HEK293 (cell line): ENCODE measurements around the gene PGM1.

Experiments
- CTCF ChIA-PET: fragments of 350-600 bp; formaldehyde crosslinking; extraction: SDS; loops from one replicate; lab custom pipeline; 2021; ENCODE audit warnings: antibody characterized with exemption; lab: Yijun Ruan, JAX
- POLR2A ChIA-PET: fragments of 300-600 bp; formaldehyde crosslinking; extraction: SDS; loops from one replicate; lab custom pipeline; 2020; ENCODE audit warnings: antibody characterized with exemption, inconsistent platforms; lab: Yijun Ruan, JAX
- H3K27ac ChIP-seq: fragments of 200-500 bp; sonication (Bioruptor generic); 2 replicates; pipeline ENCODE4 v1.5.1; 2014; ENCODE audit warnings: low read depth, low read length, control low read depth, inconsistent platforms; ENCODE audit errors: extremely low read depth
- H3K36me3 ChIP-seq, 2 experiments: fragments of 200-500 bp in 1 of 2; sonication (Bioruptor generic) in 1 of 2; 1 replicate in 1 of 2; 2 replicates in 1 of 2; pipeline ENCODE4 v1.5.1; 2014 to 2017; ENCODE audit warnings: inconsistent platforms in 2 of 2, low read length in 2 of 2; ENCODE audit not compliant: control insufficient read depth in 2 of 2, insufficient read depth in 1 of 2
- H3K4me1 ChIP-seq: fragments of 200-500 bp; sonication (Bioruptor generic); 2 replicates; pipeline ENCODE4 v1.5.1; 2014; ENCODE audit warnings: mild to moderate bottlenecking, low read length, inconsistent platforms; ENCODE audit not compliant: control insufficient read depth, insufficient read depth
- H3K4me3 ChIP-seq: 2 replicates; pipeline ENCODE4 v1.5.1; 2011; ENCODE audit warnings: low read depth, mild to moderate bottlenecking, control low read depth, low read length, moderate library complexity
- H3K9me3 ChIP-seq: fragments of 200-500 bp; sonication (Bioruptor generic); 2 replicates; pipeline ENCODE4 v1.5.1; 2014; ENCODE audit warnings: low read depth, low read length, inconsistent platforms; ENCODE audit not compliant: control insufficient read depth, insufficient read depth
- EGR2 ChIP-seq: fragments of 450-650 bp; formaldehyde crosslinking; IDR thresholded peaks from 2 replicates; pipeline ENCODE4 v1.5.1; 2016; ENCODE audit warnings: low read depth, missing biosample characterization, missing genetic modification characterization
- KLF7 ChIP-seq: fragments of 450-650 bp; formaldehyde crosslinking; IDR thresholded peaks from 2 replicates; pipeline ENCODE4 v1.5.1; 2016; ENCODE audit warnings: missing biosample characterization, missing genetic modification characterization, borderline replicate concordance
- OVOL3 ChIP-seq: fragments of 450-650 bp; formaldehyde crosslinking; IDR thresholded peaks from 2 replicates; pipeline ENCODE4 v1.5.1; 2016; ENCODE audit warnings: missing biosample characterization, missing genetic modification characterization
- SP7 ChIP-seq: fragments of 450-650 bp; formaldehyde crosslinking; IDR thresholded peaks from 2 replicates; pipeline ENCODE4 v1.5.1; 2016; ENCODE audit warnings: missing biosample characterization, missing genetic modification characterization
- ZBTB48 ChIP-seq: fragments of 450-650 bp; formaldehyde crosslinking; IDR thresholded peaks from 2 replicates; pipeline ENCODE4 v1.5.1; 2016; ENCODE audit warnings: missing biosample characterization, missing genetic modification characterization
- ZFP41 ChIP-seq: fragments of 450-650 bp; formaldehyde crosslinking; IDR thresholded peaks from 2 replicates; pipeline ENCODE4 v1.5.1; 2016; ENCODE audit warnings: missing biosample characterization, missing genetic modification characterization, borderline replicate concordance
- ZIC2 ChIP-seq: fragments of 450-650 bp; formaldehyde crosslinking; IDR thresholded peaks from 2 replicates; pipeline ENCODE4 v1.5.1; 2016; ENCODE audit warnings: missing biosample characterization, missing genetic modification characterization
- ZNF121 ChIP-seq: fragments of 450-650 bp; formaldehyde crosslinking; IDR thresholded peaks from 2 replicates; pipeline ENCODE4 v1.5.1; 2016; ENCODE audit warnings: missing biosample characterization, missing genetic modification characterization
- ZNF157 ChIP-seq: fragments of 450-650 bp; formaldehyde crosslinking; IDR thresholded peaks from 2 replicates; pipeline ENCODE4 v1.5.1; 2016; ENCODE audit warnings: missing biosample characterization, missing genetic modification characterization
- ZNF175 ChIP-seq: fragments of 450-650 bp; formaldehyde crosslinking; IDR thresholded peaks from 2 replicates; pipeline ENCODE4 v1.5.1; 2016; ENCODE audit warnings: missing biosample characterization, missing genetic modification characterization
- ZNF211 ChIP-seq: fragments of 450-650 bp; formaldehyde crosslinking; IDR thresholded peaks from 2 replicates; pipeline ENCODE4 v1.5.1; 2016; ENCODE audit warnings: low read depth, missing biosample characterization, missing genetic modification characterization
- ZNF280C ChIP-seq: fragments of 450-650 bp; formaldehyde crosslinking; IDR thresholded peaks from 2 replicates; pipeline ENCODE4 v1.5.1; 2016; ENCODE audit warnings: missing biosample characterization, missing genetic modification characterization
- ZNF302 ChIP-seq: fragments of 450-650 bp; formaldehyde crosslinking; IDR thresholded peaks from 2 replicates; pipeline ENCODE4 v1.5.1; 2016; ENCODE audit warnings: missing biosample characterization, missing genetic modification characterization, low read depth
- ZNF394 ChIP-seq: fragments of 450-650 bp; formaldehyde crosslinking; IDR thresholded peaks from 2 replicates; pipeline ENCODE4 v1.5.1; 2016; ENCODE audit warnings: missing biosample characterization, missing genetic modification characterization, mild to moderate bottlenecking, moderate library complexity, borderline replicate concordance
- ZNF558 ChIP-seq: fragments of 450-650 bp; formaldehyde crosslinking; IDR thresholded peaks from 2 replicates; pipeline ENCODE4 v1.5.1; 2016; ENCODE audit warnings: missing biosample characterization, missing genetic modification characterization
- ZNF560 ChIP-seq: fragments of 450-650 bp; formaldehyde crosslinking; IDR thresholded peaks from 2 replicates; pipeline ENCODE4 v1.5.1; 2017; ENCODE audit warnings: missing biosample characterization, missing genetic modification characterization, borderline replicate concordance
- ZNF585B ChIP-seq: fragments of 450-650 bp; formaldehyde crosslinking; IDR thresholded peaks from 2 replicates; pipeline ENCODE4 v1.5.1; 2016; ENCODE audit warnings: missing biosample characterization, missing genetic modification characterization
- ZNF600 ChIP-seq: fragments of 450-650 bp; formaldehyde crosslinking; IDR thresholded peaks from 2 replicates; pipeline ENCODE4 v1.5.1; 2016; ENCODE audit warnings: missing biosample characterization, missing genetic modification characterization
- ZNF76 ChIP-seq: fragments of 450-650 bp; formaldehyde crosslinking; IDR thresholded peaks from 2 replicates; pipeline ENCODE4; 2016; ENCODE audit warnings: low read depth, missing biosample characterization, missing genetic modification characterization, borderline replicate concordance
- ZNF791 ChIP-seq: fragments of 450-650 bp; formaldehyde crosslinking; IDR thresholded peaks from 2 replicates; pipeline ENCODE4 v1.5.1; 2016; ENCODE audit warnings: missing biosample characterization, missing genetic modification characterization
- ZNF837 ChIP-seq: fragments of 450-650 bp; formaldehyde crosslinking; IDR thresholded peaks from 2 replicates; pipeline ENCODE4 v1.5.1; 2016; ENCODE audit warnings: missing biosample characterization, missing genetic modification characterization
- ZNF843 ChIP-seq: fragments of 450-650 bp; formaldehyde crosslinking; IDR thresholded peaks from 2 replicates; pipeline ENCODE4 v1.5.1; 2016; ENCODE audit warnings: missing biosample characterization, missing genetic modification characterization
- ZSCAN23 ChIP-seq: fragments of 450-650 bp; formaldehyde crosslinking; IDR thresholded peaks from 2 replicates; pipeline ENCODE4 v1.5.1; 2016; ENCODE audit warnings: missing biosample characterization, missing genetic modification characterization
- ZSCAN4 ChIP-seq: fragments of 450-650 bp; formaldehyde crosslinking; IDR thresholded peaks from 2 replicates; pipeline ENCODE4 v1.5.1; 2017; ENCODE audit warnings: missing biosample characterization, missing genetic modification characterization
- ZSCAN5A ChIP-seq: fragments of 450-650 bp; formaldehyde crosslinking; IDR thresholded peaks from 2 replicates; pipeline ENCODE4 v1.5.1; 2016; ENCODE audit warnings: missing biosample characterization, missing genetic modification characterization

PGM1 gene

GRCh38 chr1:63662841-63663240 lies 69.6 kb downstream of the PGM1 start (continued):
- TF ChIP-seq ZSCAN5A (no peak), ZBTB48 (tag by site-specific recombination) (no peak)

GRCh38 chr1:63663301-63663700 lies 70.1 kb downstream of the PGM1 start:
- no peak overlapping the region for H3K27ac ChIP-seq
- CTCF ChIA-PET = interaction anchor here (1.5 kb wide), 1 partner anchor 584 kb away, joined by 4 read pairs; no protein-coding TSS in a partner anchor
- no peaks in the 10 kb centered on the region for H3K9me3 ChIP-seq
- no peaks in the 10 kb centered on the region for H3K4me1 ChIP-seq
- H3K4me3 ChIP-seq = no peak overlapping the region
- POLR2A ChIA-PET = no interaction called here
- peaks cover 0 to 14% of the 10 kb centered on the region in 2 experiments; a peak in 1 of 3 replicates for H3K36me3 ChIP-seq
- TF ChIP-seq KLF7 (tag by site-specific recombination) (no peak), ZNF600 (tag by site-specific recombination) (no peak), ZNF837 (tag by site-specific recombination) (no peak), ZIC2 (tag by site-specific recombination) (no peak), ZNF560 (tag by site-specific recombination) (no peak), ZNF121 (tag by site-specific recombination) (no peak), ZNF394 (no peak), ZNF791 (tag by site-specific recombination) (no peak)

- CTCF ChIA-PET = interaction anchor here (0.7 to 1.2 kb wide), 3 partner anchors 71 to 583 kb away, joined by 4 to 6 read pairs (median 5); partner anchors contain the start of gene PGM1
- POLR2A ChIA-PET = no interaction called here
Measured at GRCh38 chr1:63663873-63664272, 70.7 kb downstream of the PGM1 start.

More at GRCh38 chr1:63663873-63664272, 70.7 kb downstream of the PGM1 start:
- TF ChIP-seq ZNF76 (tag by site-specific recombination) (no peak), ZNF843 (tag by site-specific recombination) (no peak), ZNF280C (tag by site-specific recombination) (no peak), ZNF560 (tag by site-specific recombination) (no peak), OVOL3 (tag by site-specific recombination) (no peak), ZNF558 (tag by site-specific recombination) (no peak), ZSCAN4 (no peak), ZNF211 (no peak), ZNF175 (tag by site-specific recombination) (no peak), EGR2 (tag by site-specific recombination) (no peak), SP7 (no peak), ZNF585B (tag by site-specific recombination) (no peak), ZSCAN23 (tag by site-specific recombination) (no peak), ZFP41 (tag by site-specific recombination) (no peak), ZNF157 (tag by site-specific recombination) (no peak), ZNF302 (tag by site-specific recombination) (no peak)
- H3K4me3 ChIP-seq = no peak overlapping the region
- H3K4me1 ChIP-seq = no peaks in the 10 kb centered on the region
- peaks cover 0 to 12% of the 10 kb centered on the region in 2 experiments; a peak in 1 of 3 replicates for H3K36me3 ChIP-seq
- H3K9me3 ChIP-seq = no peaks in the 10 kb centered on the region
- H3K27ac ChIP-seq = no peak overlapping the region
